Stimulated activated naive CD4-positive, alpha-beta T cell treated with Interleukin-2 at 50 U/mL for 16 hours (primary cell): ENCODE data around the gene HYAL1.
"Not testable (repeated sequence)": the region's sequence is repeated elsewhere in the genome, so short reads cannot be mapped to it uniquely, and the experiment has no call there.

ENCODE experiments used
- DNase-seq: peaks from one replicate; lab custom pipeline; 2025; lab: John Stamatoyannopoulos, UW

The HYAL1 gene

DNA sequence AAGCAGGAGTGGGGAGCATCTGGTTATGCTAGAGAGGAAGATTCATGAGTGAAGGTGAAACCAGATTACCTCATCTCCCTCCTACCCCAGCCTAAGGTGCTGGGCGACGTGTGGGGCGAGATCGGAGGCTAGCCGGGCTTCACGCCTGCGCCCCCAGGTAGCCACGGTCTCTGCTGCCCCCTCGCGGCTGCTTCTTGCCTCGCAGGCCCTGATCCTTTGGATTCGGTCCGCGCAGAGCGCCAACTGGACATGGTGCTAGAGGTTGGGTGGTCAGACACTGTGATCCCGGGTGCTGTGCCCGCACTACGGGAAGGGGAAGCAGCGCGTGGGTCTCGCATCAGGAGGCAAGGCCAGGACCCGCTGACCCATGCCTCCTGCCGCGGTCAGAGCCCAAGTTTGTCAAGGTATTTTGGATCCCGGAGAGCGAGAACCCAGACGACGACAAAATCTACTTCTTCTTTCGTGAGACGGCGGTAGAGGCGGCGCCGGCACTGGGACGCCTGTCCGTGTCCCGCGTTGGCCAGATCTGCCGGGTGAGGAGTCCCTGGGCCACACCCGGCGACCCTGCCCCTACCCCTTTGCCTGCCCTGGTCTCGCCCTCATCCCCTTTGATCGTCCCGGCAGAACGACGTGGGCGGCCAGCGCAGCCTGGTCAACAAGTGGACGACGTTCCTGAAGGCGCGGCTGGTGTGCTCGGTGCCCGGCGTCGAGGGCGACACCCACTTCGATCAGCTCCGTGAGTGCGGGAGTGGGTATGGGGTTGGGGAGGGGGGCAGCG lies 30.3 kb downstream of the HYAL1 start:
- DNase-seq = peak; percentile 83

DNA sequence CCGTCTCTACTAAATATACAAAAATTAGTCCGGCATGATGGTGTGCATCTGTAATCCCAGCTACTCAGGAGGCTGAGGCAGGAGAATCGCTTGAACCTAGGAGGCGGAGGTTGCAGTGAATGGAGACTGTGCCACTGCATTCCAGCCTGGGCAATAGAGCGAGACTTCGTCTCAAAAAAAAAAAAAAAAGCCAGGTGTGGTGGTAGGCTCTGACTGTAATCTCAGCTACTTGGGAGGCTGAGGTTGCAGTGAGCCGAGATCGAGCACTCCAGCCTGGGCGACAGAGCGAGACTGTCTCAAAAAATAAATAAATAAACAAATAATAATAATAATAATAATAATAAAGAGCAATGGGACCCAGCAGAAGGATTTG lies 30.9 kb downstream of the HYAL1 start:
- DNase-seq = not testable (repeated sequence)

DNA sequence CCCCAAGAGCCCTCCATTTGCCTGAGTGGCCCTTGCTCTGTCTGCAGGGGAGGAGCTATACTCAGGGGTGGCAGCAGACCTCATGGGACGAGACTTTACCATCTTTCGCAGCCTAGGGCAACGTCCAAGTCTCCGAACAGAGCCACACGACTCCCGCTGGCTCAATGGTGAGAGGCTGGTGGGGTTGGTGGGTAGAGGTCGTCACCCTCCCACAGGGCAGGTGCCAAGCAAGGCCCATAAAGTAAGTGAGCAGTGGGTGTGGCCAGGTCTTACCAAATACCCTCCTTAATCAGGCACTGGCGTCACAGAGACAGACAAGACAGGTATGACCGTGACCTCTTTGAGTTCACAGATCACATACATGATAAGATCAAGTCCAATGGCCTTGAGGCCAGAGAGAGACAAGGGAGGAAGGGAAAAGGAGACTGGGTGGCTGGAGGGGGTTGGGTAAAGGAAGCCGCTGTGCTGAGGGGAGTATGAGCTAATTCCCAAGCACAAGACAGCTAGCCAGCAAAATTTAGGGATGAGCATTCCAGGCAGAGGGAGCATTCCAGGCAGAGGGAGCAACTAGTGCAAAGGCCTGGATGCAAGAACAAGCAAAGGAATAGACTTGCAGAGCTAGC lies 31.9 kb downstream of the HYAL1 start:
- DNase-seq = no peak

DNA sequence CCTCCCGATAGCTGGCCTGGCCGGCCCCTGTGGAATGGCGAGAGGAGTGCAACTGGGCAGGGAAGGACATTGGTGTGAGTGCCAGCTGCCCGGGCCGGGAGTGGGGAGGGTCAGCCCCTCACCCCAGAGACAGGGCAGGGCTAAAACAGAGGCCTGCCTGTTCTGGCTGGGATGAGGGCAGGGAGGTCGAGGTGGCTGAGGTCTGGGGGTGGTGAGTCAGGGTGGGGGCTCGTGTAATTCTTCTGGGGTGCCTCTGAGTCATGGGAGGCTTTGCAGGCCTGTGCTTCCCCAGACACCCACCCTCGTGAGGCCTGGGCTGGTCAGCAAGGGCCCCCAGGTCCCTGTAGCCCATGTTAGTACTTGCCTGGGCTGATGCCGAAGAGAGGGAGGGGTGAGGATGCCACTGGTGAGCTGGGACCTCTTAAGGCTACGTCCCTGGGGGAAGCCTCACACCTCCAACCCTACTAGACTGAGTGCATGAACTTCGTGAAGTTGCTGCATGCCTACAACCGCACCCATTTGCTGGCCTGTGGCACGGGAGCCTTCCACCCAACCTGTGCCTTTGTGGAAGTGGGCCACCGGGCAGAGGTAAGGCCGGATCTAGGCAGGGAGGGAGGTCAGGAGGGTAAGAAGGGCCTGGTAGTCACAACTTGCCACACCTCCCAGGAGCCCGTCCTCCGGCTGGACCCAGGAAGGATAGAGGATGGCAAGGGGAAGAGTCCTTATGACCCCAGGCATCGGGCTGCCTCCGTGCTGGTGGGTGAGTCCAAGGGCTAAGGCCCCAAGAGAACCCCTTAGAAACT lies 32.8 kb downstream of the HYAL1 start:
- no peak for DNase-seq

DNA sequence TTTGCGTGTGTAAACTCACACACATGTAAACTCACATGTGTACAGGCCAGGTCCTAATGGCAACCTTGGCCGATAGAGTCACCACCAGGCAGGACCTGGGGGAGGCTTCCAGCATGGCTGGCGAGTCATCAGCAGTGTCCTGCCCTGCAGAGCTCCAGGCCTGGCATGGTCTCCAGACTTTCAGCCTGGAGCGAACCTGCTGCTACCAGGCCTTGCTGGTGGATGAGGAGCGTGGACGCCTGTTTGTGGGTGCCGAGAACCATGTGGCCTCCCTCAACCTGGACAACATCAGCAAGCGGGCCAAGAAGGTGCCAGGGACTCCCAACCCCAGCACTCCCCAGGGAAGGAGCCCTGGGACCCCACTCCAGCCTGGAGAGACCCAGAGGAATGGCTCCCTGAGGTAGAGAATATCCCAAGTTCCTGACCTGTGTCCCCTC lies 33.4 kb downstream of the HYAL1 start:
- no peak for DNase-seq

DNA sequence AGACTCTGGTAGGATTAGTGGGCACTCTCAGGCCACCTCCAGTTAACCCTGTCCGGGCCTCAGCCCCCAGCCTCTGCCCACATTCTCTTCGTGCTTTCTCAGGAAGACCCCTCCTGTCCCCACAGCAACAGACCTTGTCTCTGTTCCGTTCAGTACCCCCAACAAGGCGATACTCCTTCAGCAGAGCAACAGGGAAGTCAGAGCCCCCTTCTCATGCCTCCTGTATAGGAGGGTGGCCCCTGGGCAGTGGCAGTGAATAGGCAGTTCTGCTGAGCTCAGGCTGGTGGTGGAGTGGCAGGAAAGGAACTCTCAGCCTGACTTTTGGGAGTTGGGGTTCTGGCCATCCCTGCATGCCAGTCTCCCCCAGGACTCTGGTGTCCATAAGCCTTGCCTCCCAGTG lies 33.9 kb downstream of the HYAL1 start:
- DNase-seq = no peak

DNA sequence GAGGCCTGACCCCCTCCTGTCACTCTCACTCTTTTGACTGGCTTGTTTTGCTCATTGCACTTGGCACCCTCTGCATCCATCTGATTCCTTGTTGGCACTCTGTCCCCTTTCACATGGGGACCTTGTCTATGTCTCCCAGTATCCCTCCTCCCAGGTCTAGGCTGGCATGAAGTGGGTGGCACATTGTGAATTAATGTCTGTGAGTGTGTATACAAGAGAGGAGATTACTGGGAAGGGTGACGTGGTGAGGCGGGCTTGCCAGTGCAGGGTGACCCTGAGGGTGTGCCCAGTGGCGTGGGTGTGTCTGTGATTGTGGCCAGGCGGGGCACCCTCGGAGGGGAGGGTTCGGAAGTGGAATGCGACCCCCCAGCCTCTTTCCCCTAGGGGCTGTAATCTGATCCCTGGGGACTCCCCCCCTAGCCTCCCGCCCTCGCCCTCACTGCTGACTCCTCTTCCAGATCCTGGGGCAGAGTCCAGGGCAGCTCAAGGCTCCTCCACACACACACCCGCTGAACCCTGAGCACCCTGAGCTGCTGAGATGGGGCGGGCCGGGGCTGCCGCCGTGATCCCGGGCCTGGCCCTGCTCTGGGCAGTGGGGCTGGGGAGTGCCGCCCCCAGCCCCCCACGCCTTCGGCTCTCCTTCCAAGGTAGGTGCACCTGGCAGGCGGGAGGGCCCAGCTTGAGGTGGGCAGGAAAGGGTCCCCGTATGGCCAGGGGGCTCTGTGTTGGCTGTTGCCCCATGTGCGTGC lies 34.5 kb downstream of the HYAL1 start, which contains the start of gene SEMA3B:
Gene SEMA3B, plus strand, starts transcription at position 445 of the 749 bp plus-strand sequence. Its CDS starts 94 bp downstream, at position 539.
- DNase-seq = no peak

DNA sequence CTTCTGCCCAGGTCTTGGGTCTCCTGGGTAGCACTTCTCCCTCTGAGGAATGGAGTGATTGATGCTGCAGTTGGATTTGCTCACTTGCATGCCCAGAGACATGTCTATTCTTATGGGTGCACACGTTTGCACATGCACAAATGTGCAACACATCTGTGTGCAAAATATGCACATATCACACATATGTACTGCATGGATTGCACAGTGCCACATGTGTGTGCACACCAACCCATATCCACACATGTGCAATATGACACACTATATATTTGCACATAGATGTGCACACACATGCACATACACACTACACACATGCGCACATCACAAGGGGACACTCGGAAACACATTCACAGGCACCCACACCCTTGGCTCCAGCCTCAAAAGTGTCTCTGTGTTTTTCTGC lies 35.1 kb downstream of the HYAL1 start:
- DNase-seq = no peak

DNA sequence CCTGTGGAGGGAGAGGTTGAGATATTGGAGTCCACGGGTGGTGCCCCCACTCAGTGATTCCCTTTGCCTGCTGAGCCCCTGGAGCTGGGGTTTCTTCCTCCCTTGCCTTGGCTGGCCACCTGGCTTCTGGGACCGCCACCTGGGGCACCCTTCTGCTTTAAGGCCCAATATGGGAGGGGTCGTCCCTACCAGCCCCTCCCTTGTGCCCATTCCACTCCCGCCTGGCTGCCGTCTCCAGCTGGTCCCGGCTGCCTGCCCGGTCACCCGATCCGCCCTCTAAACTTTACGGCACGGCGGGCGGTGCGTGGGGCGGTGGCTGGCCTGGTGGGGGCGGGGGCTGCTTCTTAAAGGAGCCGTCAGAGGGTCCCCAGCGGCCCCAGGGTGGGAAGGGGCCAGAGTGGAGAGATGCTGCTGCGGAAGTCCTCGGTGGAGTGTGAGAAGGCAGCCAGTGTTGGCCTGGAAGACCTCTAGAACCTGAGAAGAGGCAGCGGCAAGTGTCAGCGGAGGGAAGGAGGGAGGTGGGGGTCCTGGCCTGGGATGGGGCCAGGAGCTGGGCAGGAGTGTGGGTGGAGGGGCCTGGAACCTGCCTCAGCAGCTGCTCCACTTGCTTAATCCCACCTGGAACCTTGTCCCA lies 36.0 kb downstream of the HYAL1 start:
- DNase-seq = no peak

DNA sequence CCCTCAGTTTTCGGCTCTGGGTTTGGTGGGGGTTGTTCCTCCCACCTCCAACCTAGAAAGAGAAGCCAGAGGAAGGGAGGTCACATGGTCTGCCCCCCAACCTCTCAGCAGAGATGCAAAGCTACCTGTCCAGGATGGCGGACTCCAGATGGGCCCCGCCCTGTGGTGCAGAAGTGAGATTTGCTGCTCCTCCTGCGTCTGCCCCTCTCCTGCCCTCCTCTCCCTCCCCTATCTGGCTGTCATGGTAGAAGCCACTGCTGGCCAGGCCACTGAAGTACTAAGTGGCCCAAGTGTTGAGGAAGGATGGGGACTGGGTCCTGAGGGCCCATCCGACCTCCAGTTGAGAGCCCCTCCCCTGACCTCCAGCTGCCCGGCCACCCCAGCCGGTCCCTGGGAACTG lies 36.5 kb downstream of the HYAL1 start:
- no peak for DNase-seq

DNA sequence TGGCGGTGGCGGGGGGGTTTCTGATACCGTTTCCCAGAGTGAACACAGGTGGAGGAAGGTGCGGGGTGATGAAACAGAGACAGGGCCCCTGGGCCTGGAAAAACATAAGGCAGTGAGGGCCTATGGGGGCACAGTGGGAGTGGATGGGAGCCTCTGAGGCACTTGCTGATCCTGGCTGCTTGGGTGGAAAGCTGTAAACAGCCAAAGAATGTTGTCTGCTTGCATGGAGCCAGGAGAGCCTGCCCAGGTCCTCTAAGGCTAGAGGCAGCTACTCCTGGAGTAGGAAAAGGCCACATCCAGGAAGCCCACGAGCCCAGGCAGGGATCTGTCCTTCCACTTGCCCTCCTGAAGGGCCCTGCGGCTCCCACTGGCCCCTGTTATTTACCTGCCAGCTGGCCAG lies 37.4 kb downstream of the HYAL1 start:
- no peak for DNase-seq

DNA sequence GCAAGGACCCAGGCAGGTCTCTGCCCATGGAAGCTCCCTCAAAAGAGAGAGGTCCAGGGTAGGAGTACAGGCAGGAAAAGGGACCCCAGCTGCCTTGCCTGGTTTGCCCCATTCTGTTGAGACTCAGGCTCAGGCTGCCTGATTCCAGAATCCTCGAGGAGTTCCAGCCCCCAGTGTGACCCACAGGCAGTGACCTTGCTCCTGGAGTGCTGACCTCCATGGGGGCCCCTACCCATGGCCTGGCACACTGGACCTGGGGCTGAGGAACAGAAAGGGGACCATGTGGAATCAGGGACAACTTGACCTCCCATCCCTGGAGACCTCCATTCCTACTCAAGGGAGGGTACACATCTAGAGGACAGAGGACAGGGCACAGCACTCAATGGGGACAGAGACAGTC lies 37.8 kb downstream of the HYAL1 start:
- DNase-seq = no peak

DNA sequence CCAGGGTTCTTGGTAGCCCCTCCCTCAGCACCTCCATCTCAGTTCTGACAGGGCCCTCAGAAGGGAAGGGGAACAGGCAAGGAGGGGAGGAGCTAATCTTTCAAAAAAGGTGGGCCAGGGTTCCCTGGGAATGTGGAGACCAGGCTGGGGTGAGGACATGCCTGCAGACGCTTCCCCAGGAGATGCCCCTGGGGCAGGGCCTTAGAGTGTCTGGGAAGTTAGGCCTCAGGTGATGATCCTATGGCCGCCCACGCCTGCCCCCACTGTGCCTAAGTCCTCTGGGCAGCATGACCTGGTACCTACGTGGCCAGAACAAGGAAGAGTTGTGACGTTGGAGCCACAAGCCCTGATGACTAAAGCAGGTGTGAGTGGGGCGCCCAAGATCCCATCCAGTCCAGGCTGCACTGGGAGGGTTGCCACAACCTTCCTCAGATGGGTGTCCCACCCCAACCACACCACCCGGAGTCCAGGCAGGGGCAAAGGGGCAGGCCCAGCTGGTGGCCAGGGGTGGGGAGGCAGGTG lies 38.3 kb downstream of the HYAL1 start:
- DNase-seq = no peak

DNA sequence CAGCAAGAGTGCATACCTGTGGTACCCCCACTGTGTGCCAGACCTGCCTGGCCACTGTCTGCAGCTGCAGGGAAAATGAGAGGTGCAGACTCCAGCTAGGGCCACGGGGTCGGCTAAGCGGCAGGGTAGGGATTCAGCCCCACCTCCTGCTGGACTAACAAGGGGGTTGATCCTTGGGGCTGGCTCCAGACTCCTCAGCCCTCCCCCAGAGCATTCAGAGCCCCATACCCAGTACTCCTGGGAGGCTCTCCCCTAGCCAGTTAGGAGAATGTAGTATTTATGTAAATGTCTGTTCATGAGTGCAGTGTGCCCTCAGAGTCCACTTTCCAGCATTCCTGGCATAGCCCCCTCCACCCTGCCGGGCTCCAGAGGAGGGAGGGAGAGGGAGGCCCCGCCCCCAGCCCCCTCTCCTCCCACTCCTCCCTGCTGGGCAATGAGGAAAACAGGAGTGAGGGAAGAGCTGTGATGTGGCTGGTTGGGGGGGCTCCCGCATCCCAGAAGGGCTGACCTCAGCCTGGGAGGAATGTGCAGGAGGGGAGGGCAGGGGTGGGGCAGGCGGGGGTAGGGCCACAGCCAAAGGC lies 38.9 kb downstream of the HYAL1 start:
- no peak for DNase-seq

DNA sequence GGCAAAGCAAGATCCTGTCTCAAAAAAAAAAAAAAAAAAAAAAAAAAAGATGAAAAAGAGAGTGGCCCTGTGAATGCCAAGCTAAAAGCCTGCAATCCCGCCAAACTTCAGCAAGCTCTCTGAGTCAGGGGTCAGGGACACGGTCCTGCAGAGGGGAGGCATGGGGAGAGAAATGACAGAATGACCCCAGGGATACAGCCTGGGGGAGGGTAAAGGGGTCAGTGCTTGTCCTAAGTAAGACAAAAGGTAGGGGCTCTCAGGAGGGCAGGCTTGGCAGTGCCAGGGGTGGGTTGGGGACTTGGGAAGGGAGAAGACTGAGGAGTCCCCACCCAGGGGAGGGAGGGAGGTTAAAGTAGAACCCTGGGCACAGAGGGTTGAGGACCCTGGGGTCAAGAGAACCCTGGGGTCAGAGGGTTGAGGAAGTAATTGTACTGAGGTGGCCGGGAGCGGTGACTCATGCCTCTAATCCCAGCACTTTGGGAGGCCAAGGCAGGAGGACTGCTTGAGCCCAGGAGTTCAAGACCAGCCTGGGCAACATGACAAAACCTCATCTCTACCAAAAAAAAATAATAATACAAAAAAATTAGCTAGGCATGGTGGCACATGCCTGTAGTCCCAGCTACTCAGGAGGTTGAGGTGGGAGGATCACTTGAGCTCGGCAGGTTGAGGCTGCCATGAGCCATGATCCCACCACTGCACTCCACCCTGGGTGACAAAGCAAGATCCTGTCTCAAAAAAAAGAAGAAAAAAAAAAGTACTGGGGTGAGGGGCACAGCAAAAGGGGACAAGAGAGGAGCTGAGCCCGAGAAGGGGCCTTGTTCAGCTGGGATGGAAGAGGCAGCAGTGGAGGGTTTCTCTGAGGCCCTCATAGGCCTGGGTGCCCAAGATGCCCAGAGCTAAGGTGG lies 39.6 kb downstream of the HYAL1 start:
- DNase-seq = no peak

DNA sequence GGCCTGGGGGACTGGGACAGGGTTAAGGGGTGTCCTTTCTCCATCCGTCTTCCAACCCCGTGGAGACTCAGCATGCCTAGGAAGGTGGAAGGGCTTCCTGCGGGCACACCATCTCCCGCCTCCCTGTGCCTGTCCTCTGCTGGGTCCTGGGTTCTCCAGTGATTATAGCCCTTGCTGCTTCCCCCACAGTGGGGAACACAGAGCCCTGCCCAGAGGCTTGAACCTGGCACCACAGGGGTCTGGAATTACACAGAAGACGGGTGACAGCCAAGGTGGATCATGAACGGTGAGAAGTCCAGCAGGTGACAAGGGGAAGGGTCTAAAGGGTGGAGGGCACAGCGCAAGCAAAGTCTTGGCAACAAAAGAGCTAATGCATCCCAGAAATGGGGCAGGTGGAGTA lies 40.6 kb downstream of the HYAL1 start:
- DNase-seq = no peak

DNA sequence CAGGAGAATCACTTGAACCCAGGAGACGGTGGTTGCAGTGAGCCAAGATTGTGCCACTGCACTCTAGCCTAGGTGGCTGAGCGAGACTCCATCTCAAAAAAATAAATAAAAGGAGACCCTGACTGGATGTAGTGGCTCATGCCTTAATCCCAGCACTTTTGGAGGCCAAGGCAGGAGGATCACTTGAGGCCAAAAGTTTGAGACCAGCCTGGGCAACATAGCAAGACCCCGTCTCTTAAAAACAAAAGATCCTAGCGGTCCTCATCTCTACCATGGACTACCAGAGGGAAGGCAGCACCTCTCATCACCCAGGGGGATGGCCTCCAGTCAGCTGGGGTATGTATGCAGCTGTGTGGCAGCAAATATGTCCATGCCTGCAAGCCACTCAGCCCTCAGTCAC lies 41.2 kb downstream of the HYAL1 start:
- DNase-seq = not testable (repeated sequence)

DNA sequence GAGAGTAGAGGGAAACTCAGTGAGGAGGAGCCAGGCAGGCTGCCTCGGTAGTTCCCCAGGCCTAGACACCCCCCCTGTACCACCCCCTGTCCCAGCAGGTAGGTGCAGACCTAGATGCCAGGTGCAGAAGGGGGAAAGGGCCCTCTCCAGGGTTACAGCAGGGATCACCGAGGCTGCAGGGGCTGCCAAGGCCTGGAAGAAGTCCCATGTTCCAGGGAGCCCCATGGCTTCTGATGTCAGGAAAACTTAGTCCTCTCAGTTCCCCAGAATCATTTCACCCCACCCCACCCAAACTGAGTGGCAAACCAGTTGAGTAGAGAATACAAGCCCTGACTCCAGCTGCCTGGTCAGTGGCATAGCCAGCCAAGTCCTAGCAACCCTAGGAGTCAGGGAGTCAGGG lies 41.9 kb downstream of the HYAL1 start:
- no peak for DNase-seq

DNA sequence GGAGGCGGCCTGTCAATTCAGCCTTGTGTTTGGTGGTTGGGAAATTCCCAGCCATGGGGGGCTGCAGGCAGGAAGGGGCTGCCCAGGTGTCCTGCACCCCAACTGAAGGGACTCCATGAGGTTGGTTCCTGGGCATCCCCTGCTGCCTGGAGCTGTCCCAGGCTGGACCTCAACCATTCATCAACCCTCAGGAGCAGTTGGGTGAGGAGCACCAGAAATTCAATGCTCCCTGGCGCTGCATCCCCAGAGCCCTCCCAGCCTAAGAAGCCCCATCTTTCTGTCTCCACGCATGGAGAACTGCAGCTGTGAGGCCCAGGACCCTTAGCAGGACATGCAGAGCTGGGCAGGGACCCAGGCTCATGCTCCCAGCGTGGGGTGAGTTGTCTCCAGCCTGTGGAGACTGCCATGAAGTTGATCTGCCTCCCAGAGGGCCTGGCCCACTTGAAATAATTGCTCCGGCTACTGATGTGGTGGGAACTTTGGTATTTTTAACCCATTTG lies 42.4 kb downstream of the HYAL1 start:
- no peak for DNase-seq
